ENCODE data around the gene IYD.

Gene IYD

DNA sequence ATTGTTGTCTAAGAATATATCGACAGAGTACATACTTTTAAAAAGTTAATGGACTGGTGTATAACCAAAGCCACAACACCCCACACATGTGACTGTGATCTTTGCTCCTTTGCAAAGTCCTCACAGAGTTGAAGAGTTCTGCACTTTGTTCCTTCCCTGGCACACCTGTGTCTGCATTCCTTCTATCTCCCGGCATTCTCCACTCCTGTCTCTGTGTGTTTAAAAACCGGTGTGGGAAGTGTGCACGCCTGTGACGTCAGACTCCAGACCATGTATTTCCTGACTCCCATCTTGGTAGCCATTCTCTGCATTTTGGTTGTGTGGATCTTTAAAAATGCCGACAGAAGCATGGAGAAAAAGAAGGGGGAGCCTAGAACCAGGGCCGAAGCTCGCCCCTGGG lies at the start of gene IYD:
IYD (plus strand) TSS at position 251 of the 400 bp plus-strand sequence; CDS start at position 271, 20 bp downstream.
- ChIA-PET POLR2A (no interaction called here), CTCF (interaction anchor here (2.0 kb wide), 1 partner anchor 298 kb away, joined by 5 read pairs; no protein-coding TSS in a partner anchor)
- no peak for DNase-seq (ENCODE audit: extremely low spot score)
- TF ChIP-seq CTCF (IDR thresholded peaks at IDR 0.05; ENCODE audit: control extremely low read depth, extremely low read depth, low read depth, missing control alignments): no peak

DNA sequence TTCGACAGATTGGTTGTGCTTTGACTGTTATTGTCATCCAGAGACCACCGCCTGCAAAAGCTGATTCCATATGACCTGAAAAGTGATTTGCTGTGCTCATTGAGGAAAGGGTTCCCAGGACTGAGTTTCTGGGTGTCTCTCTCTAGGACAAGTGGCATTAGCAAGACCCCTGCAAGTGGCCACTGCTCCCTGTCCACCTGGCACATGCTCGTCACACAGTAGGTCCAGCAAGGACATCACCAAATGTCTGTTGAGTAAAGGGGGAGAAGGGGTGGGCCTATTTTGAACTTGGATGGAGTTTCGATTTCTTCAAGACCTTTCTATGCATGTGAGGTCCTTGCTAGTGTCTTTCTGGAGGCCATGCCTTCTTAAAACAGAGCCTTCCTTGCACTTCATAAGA lies 48.9 kb upstream of the IYD start:
- POLR2A ChIA-PET: no interaction called here
- TF ChIP-seq CTCF (IDR thresholded peaks at IDR 0.05; ENCODE audit: control extremely low read depth, extremely low read depth, low read depth, missing control alignments): no peak
- no peak for DNase-seq (ENCODE audit: extremely low spot score)
- CTCF ChIA-PET: no interaction called here

GRCh38 chr6:150320442-150320841 lies 48.4 kb upstream of the IYD start:
- TF ChIP-seq CTCF (IDR thresholded peaks at IDR 0.05; ENCODE audit: control extremely low read depth, extremely low read depth, low read depth, missing control alignments): no peak
- ChIA-PET CTCF (no interaction called here), POLR2A (no interaction called here)
- no peak for DNase-seq (ENCODE audit: extremely low spot score)

DNA sequence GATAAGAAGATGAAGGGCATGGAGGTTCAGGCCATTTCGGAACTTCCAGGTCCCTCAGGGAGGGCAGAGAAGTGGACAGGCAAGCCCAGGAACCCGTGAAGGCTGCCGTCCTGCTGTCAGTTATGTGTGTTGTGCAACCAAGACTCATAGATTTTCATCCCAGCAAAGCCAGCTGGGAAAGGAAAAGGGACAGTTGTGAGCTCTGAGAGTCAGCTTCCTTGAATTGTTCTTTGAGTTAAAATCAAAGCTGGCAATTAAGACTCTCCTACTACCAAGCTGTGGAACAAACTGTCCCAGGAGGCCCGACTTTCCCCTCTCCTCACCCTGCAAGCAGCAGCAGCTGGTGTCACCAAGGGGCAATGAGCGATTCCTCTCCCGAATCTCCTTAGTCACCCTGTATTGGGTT lies 46.3 kb upstream of the IYD start:
- no peak for TF ChIP-seq CTCF (IDR thresholded peaks at IDR 0.05; ENCODE audit: control extremely low read depth, extremely low read depth, low read depth, missing control alignments)
- CTCF ChIA-PET: interaction anchor here (1.3 kb wide), 1 partner anchor 242 kb away, joined by 3 read pairs; no protein-coding TSS in a partner anchor
- no peak for DNase-seq (ENCODE audit: extremely low spot score)
- POLR2A ChIA-PET: no interaction called here

GRCh38 chr6:150323205-150323604 lies 45.6 kb upstream of the IYD start:
- CTCF ChIA-PET: interaction anchor here (1.3 kb wide), 1 partner anchor 242 kb away, joined by 3 read pairs; no protein-coding TSS in a partner anchor

GRCh38 chr6:150324044-150324443 lies 44.8 kb upstream of the IYD start:
- ChIA-PET CTCF (interaction anchor here (1.5 kb wide), 1 partner anchor 13 kb away, joined by 4 read pairs; no protein-coding TSS in a partner anchor), POLR2A (no interaction called here)

More at GRCh38 chr6:150323205-150323604, 45.6 kb upstream of the IYD start:
- POLR2A ChIA-PET: no interaction called here
- TF ChIP-seq CTCF (IDR thresholded peaks at IDR 0.05; ENCODE audit: control extremely low read depth, extremely low read depth, low read depth, missing control alignments): no peak
- no peak for DNase-seq (ENCODE audit: extremely low spot score)

More at GRCh38 chr6:150324044-150324443, 44.8 kb upstream of the IYD start:
- no peak for TF ChIP-seq CTCF (IDR thresholded peaks at IDR 0.05; ENCODE audit: control extremely low read depth, extremely low read depth, low read depth, missing control alignments)
- no peak for DNase-seq (ENCODE audit: extremely low spot score)

All from GM10248 (cell line).